T47D (cell line): Measurements from ENCODE around the gene TFF1.
A peak's percentile ranks its signal among the peaks of the same experiment; 100 is the strongest.

ENCODE experiments used
- DNase-seq, 2 experiments: peaks; one replicate each; pipeline versions ENCODE4 v3.0.0 to v3.0.0-alpha.2; 2011 to 2012; ENCODE audit warnings: low read depth in 1 of 2, low spot score in 1 of 2
- JUND ChIP-seq: IDR thresholded peaks from 2 replicates; pipeline ENCODE4 v1.6.1; 2012; ENCODE audit warnings: low read depth
- in situ Hi-C: cut with HindIII; loops from 2 replicates; pipeline ENCODE4 v1.10.0; 2016; ENCODE audit warnings: low sequenced_read_pairs, low pct_unique_long_range_greater_than_20kb

Gene TFF1

DNA sequence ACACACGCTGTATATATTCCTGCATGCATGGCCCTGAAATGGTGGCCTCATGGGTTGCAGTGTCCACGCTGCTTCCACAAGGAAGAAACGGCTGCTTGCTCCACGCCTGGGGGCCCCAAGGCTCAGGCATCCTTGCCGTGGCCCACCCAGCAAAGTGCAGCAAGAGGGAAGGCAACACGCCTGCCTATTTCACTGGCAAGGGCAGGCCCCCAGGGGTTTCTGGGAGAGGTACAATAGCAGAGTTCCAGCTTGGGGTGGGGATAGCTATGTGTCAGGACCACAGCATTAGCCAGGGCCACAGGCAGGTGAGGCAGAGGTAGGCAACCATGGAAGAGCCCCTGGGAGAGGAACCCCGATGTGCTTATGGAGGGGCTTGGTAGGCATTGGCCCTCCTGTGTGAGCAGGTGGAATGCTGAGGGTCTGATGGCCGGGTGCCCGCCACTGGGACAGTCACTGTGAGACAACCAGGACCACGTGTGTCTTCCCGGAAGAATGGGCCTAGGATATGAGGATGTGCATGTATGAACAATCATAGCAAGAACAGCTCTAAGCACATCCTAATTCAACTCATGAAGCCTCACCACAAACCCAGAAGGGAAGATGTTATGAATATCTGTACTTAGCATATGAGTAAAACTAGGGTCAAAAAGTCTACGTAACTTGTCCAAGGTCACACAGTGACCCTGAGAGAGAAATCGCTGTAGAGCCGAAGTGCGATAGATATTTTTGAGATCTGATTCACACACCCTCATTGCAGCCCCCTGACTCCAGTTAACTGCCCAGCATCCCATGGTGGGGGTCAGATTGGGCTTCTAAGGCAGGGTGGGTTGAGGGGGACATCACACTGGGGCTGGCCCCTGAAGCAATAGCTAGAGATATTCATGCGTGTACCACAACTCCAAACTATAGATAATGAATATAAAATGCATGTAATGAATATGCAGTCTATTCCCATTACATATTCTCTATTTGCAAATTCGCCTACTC lies 27.3 kb downstream of the TFF1 start:
- in situ Hi-C loops, result no loop called here
- TF ChIP-seq JUND, result no peak
- no peak for DNase-seq

- TF ChIP-seq JUND, result no peak
- peak; percentile 42 to 97 for DNase-seq
- in situ Hi-C loops, result no loop called here
Measured at GRCh38 chr21:42337830-42338728, 28.3 kb downstream of the TFF1 start.

DNA sequence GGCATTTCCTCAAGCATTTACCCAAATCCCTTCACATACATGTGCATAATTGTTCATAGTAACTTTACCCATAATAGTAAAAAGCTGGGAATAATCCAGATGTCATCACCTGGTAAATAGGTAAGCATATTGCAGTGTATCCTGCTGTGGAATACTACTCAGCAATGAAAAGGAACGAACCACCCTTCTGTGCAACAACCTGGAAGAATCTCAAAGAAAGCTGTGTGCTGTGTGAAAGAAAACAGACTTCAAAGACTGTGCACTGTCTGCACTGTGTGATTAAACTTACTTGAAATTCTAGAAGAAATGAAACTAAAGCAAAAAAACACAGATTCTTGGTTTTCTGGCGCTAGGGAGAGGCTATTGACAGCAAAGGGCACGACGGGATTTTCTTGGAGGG lies 29.1 kb downstream of the TFF1 start:
- no peak for DNase-seq
- in situ Hi-C loops, result no loop called here
- TF ChIP-seq JUND, result no peak

- peak in 1 of 2 experiments; percentile 80 for DNase-seq
- in situ Hi-C loops, result no loop called here
- no peak for TF ChIP-seq JUND
Measured at GRCh38 chr21:42336054-42336453, 30.3 kb downstream of the TFF1 start.

- no peak for TF ChIP-seq JUND
- DNase-seq, result no peak
- in situ Hi-C loops, result no loop called here
Measured at GRCh38 chr21:42332557-42333317, 33.6 kb downstream of the TFF1 start.

DNA sequence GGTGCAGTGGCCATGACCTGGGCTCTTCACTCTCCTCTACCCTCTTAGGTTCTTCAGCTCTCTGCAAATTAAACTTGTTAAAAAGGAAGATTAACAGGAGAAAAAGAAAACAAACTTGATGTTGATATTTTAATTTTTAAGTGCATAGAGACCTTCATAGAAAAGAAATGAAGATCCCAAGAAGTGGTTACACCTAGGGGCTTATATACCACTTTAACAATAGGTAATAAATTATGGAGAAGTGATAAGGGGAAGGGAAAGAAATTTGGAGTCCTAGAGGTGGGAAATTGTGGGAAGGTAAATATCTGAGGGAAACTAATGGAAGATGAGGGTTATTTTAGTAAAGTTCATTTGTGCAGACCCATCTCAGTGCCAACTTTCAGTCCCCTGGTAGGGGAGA lies 34.7 kb downstream of the TFF1 start:
- TF ChIP-seq JUND, result no peak
- no peak for DNase-seq
- in situ Hi-C loops, result no loop called here

DNA sequence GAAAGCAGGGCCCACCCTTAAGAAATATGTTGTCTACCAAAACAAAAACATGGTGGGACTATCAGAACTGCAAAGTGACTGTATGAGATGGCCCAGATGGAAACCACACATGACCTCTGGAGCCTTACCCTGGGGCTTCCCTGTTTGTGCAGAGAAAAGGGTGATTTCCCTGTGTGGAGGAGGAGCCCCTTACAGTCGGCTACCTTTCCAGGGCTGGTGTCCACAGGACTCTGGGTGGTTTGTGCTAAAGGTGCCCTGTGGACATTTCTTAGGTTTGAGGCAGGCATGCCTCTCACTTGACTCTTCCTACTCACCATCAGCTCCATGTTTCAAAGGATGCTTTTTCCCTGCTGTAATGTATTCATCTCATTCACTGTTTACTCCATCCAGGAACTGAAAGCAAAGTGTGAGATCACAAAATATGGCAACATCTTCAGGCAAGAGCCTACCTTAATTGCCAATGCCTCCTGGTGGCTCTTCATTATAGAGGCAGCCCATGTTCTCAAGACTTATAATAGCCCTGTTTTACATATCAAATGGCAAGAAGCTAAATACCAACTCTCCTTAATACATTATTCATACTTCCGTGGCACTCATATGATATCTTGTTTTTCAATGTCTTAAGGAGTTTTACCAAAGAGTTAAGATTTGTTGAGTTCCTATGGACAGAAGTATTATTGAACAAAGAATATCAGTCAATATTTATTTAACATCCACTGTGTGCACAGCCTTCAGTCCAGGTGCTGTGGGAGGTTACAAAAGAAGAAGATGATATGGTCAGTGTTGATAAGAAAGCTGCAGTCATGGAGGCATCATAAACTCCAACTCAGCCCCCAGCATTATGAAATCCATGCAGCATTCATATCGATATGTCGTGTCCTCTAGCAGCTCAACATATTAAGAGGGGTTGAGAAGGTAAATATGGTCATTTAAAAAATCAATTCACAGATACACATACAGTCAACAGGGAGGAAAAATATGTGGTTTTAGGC lies 35.7 kb downstream of the TFF1 start:
- in situ Hi-C loops, result no loop called here
- peak in 1 of 2 experiments; percentile 43 for DNase-seq
- TF ChIP-seq JUND, result no peak

DNA sequence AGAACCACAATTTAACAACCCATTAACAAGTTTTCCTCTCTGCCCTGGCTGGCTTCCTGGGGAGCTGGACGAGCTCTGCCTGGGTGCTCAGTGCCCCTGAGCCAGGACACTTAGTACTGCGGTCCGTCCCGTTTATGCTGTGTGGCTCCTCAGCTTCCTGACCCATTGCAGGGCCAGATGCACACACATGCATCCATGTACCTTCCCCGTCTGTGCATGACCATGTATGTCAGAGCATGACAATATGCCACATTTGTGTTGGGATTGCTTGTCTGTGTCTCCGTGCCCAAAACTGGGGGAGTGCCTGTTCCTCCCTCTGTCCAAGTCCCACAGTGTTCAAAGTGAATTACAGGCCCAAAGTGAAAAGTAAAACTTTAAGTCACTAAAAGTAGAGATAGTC lies 41.4 kb downstream of the TFF1 start:
- in situ Hi-C loops, result no loop called here

DNA sequence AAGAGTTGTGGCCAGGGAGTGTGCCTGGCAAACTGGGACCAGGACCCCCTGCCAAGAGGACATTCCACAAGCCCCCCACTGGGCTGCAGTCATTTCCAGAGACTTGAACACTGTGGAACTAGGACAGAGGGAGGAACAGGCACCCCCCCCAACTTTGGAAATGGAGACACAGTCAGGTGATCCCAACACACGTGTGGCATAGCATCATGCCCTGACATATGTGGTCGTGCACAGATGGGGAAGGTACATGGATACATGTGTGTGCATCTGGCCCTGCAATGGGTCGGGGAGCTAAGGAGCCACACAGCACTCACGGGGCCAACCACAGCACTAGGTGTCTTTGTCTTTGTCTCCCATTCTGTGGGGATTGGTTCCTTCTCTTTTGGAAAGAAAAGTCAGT lies 44.5 kb downstream of the TFF1 start:
- DNase-seq, result no peak
- TF ChIP-seq JUND, result no peak
- in situ Hi-C loops, result no loop called here

More for the DNA sequence above, 41.4 kb downstream of the TFF1 start:
- no peak for DNase-seq
- TF ChIP-seq JUND, result no peak

GRCh38 chr21:42321231-42321630 lies 45.1 kb downstream of the TFF1 start:
- no peak for DNase-seq
- in situ Hi-C loops, result no loop called here
- TF ChIP-seq JUND, result no peak

DNA sequence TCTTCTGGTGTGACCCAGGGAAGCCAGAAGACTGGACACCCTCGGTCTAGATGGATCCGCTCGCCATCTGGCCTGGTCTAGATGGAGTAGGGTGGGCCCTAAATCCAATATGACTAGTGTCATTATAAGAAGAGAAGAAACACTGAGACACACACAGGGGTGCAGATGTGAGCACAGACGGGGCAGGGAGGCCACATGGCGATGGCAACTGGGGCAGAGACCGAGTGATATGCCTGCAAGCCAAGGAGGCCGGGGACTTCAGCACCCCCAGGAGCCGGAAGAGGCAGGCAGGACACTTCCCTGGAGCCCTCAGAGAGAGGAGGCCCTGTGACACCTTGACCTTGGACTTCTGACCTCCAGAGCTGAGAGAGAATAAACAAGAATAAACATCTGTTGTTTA lies 45.5 kb downstream of the TFF1 start:
- DNase-seq, result no peak
- in situ Hi-C loops, result no loop called here
- TF ChIP-seq JUND, result no peak
